ENCODE data around the gene XIST.
"Not testable (repeated sequence)": the region's sequence is repeated elsewhere in the genome, so short reads cannot be mapped to it uniquely, and the experiment has no call there.

The XIST gene

GRCh38 chrX:73817393-73818199 lies 34.9 kb downstream of the XIST start:
- DNase-seq (ENCODE audit: low spot score) (no peak), FAIRE-seq (no peak)

DNA sequence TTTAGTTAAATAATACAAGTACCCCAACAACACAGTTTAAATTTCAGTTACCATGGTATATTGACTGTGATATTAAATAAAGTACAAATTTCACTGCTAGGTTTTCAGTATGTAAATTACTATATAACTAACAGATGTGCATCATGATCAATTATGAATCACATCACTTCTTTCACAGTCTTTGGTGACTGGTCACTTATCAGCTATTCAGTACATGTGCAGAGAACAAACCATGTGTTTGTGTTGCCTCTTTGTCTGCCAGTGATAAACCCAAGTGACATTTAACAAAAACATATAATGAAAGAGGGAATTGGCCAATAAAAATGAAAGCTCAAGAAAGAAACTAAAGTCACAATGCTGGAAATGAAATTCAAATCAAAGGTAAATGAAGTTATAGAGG lies 40.3 kb downstream of the XIST start:
- FAIRE-seq = no peak

DNA sequence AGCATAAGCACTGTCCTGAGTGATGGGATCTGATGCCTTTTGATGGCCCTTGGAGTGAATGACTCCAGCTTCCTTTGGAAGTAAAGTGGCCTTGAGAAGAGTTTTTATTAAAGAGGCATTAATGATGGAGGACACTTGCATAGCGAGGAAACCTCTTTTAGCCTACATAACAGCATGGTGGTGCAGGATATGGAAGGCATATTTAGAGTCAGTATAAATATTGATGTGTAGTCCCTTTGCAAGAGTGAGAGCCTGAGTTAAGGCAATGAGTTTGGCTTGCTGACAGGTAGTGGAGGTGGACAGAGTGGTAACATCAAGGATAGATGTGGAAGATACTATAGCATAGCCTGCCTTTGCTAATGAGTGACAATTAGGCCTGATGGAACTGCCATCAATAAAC lies 48.4 kb downstream of the XIST start:
- not testable (repeated sequence) for FAIRE-seq; DNase-seq (ENCODE audit: low spot score)

More for the DNA sequence above, 40.3 kb downstream of the XIST start:
- DNase-seq (ENCODE audit: low spot score) = no peak

DNA sequence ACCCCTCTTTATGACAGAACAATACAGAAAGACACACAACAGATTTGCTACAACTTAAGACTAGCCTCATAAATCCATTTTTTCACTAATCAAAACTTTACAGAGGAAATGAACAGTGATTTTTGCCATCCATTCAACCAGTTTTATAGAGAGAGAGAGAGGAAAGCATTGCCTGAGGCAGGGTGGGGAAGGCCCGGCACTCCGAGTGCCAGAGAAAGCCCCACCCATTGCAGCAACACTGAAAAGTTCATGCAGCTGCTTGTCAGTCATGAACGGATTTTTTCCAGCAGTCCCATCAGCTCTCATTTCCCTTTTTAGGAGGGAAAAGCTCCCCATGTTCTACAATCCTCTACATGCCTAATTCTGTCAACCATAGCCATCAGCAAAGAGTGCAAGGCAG lies 52.6 kb downstream of the XIST start:
- FAIRE-seq (no peak), DNase-seq (ENCODE audit: low spot score) (no peak)

DNA sequence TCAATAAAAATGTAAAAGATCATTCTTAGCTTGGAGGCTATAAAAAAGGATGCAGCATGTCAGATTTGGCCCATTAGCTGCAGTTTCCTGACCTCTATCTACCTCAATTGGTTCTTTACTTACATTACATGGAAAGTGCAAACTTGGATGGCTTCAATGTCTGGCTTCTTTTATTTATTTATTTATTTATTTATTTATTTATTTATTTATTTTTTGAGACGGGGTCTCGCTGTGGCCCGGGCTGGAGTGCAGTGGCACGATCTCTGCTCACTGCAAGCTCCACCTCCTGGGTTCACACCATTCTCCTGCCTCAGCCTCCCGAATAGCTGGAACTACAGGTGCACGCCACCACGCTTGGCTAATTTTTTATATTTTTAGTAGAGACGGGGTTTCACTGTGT lies 60.0 kb downstream of the XIST start:
- FAIRE-seq; DNase-seq (ENCODE audit: low spot score): not testable (repeated sequence)

GRCh38 chrX:73785493-73785892 lies 67.0 kb downstream of the XIST start:
- no peak for DNase-seq (ENCODE audit: low spot score)
- no peak for FAIRE-seq

Data from urothelium cell line (cell line).